Activated CD4-positive, CD25-positive, alpha-beta regulatory T cell (primary cell): ENCODE results near the gene KCNJ15.

ENCODE experiments used
- DNase-seq, 4 experiments: peaks; one replicate each; lab custom pipeline; 2025; lab: John Stamatoyannopoulos, UW

Gene KCNJ15

GRCh38 chr21:38267991-38268863 lies 11.4 kb downstream of the KCNJ15 start:
- no peak for DNase-seq

GRCh38 chr21:38268864-38269575 lies 12.2 kb downstream of the KCNJ15 start:
- no peak for DNase-seq

- DNase-seq: no peak
These were observed 12.8 kb downstream of the KCNJ15 start for GRCh38 chr21:38269576-38269936.

- DNase-seq: no peak
These were observed 15.4 kb downstream of the KCNJ15 start for GRCh38 chr21:38272215-38272614.

GRCh38 chr21:38273745-38274542 lies 17.2 kb downstream of the KCNJ15 start:
- no peak for DNase-seq

GRCh38 chr21:38277501-38278131 lies 20.8 kb downstream of the KCNJ15 start:
- DNase-seq: no peak

- no peak for DNase-seq
These were observed 23.7 kb downstream of the KCNJ15 start for GRCh38 chr21:38280454-38280853.

- DNase-seq: no peak
These were observed 24.1 kb downstream of the KCNJ15 start for GRCh38 chr21:38280867-38281266.

GRCh38 chr21:38282921-38283320 lies 26.1 kb downstream of the KCNJ15 start:
- DNase-seq: no peak

GRCh38 chr21:38284216-38284615 lies 27.4 kb downstream of the KCNJ15 start:
- DNase-seq: no peak

- no peak for DNase-seq
These were observed 30.1 kb downstream of the KCNJ15 start for GRCh38 chr21:38286739-38287471.

GRCh38 chr21:38287476-38287875 lies 30.7 kb downstream of the KCNJ15 start:
- DNase-seq: no peak

- DNase-seq: no peak
These were observed 33.1 kb downstream of the KCNJ15 start for GRCh38 chr21:38289705-38290485.

- DNase-seq: no peak
These were observed 34.0 kb downstream of the KCNJ15 start for GRCh38 chr21:38290809-38291208.

GRCh38 chr21:38291874-38292273 lies 35.1 kb downstream of the KCNJ15 start:
- no peak for DNase-seq

GRCh38 chr21:38293113-38293512 lies 36.3 kb downstream of the KCNJ15 start:
- no peak for DNase-seq

GRCh38 chr21:38293765-38294164 lies 37.0 kb downstream of the KCNJ15 start:
- DNase-seq: no peak

GRCh38 chr21:38294609-38295008 lies 37.8 kb downstream of the KCNJ15 start:
- DNase-seq: no peak

- DNase-seq: no peak
These were observed 39.4 kb downstream of the KCNJ15 start for GRCh38 chr21:38295997-38296764.

- no peak for DNase-seq
These were observed 40.4 kb downstream of the KCNJ15 start for GRCh38 chr21:38297194-38297631.
